OCI-LY3 (cell line): Measurements from ENCODE around the gene SCUBE1.

ENCODE experiments used
- CTCF ChIP-seq: fragments of 200-600, 300-600 bp; sonication (generic); IDR thresholded peaks from 2 replicates; pipeline ENCODE4 v1.5.1; 2014; ENCODE audit warnings: antibody characterized with exemption, low read length, low read depth
- EZH2phosphoT487 ChIP-seq: fragments of 200-600 bp; shearing (Covaris generic); IDR thresholded peaks from 2 replicates; pipeline ENCODE4 v1.6.1; 2018; ENCODE audit warnings: antibody characterized with exemption, mixed run types, low read depth

- no peak for TF ChIP-seq CTCF
- TF ChIP-seq EZH2phosphoT487, result no peak
Measured at GRCh38 chr22:43381693-43382092, 38.5 kb upstream of the SCUBE1 start.
